HL-60 (cell line): ENCODE data around the gene SLC19A3.
"Not testable (repeated sequence)": the region's sequence is repeated elsewhere in the genome, so short reads cannot be mapped to it uniquely, and the experiment has no call there.

ENCODE experiments used
- GABPA ChIP-seq: IDR thresholded peaks from 2 replicates; pipeline ENCODE4 v1.6.1; 2012; ENCODE audit warnings: low read depth
- POLR2AphosphoS5 ChIP-seq: IDR thresholded peaks from 2 replicates; pipeline ENCODE4 v1.6.1; 2012; ENCODE audit warnings: low read depth
- SPI1 ChIP-seq: IDR thresholded peaks from 2 replicates; pipeline ENCODE4 v1.6.1; 2012; ENCODE audit warnings: low read depth, mild to moderate bottlenecking, borderline replicate concordance
- TF ChIP-seq, protein P1 (sequence below): IDR thresholded peaks from one replicate; pipeline ENCODE4 v1.5.1; 2011; ENCODE audit warnings: low read length, control low read depth, inconsistent platforms; ENCODE audit not compliant: insufficient read depth
- TF ChIP-seq, protein P2 (sequence below): IDR thresholded peaks from 2 replicates; pipeline ENCODE4 v1.6.1; 2012; ENCODE audit warnings: low read depth; ENCODE audit not compliant: insufficient replicate concordance

DNA sequence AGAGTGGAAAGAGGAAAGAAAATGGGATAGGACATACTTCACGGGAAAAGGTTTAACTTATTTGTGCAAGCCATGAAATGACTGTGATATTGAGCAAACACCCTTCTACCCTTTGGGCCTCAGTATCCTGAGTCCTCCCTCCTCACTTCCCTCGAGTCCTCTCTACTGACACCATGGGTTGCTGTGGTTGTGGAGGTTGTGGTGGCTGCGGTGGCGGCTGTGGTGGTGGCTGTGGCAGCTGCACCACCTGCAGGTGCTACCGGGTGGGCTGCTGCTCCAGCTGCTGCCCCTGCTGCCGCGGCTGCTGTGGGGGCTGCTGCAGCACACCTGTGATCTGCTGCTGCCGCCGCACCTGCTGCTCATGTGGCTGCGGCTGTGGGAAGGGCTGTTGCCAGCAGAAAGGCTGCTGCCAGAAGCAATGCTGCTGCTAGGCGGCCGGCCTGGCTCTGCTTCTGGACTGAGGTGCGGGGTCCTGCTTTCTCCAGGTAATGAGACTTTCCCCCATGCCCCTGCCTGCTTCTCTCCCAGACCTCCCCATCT is 51.1 kb downstream of the SLC19A3 start, which contains the start of gene SCYGR5:
- TF ChIP-seq, protein P1, sequence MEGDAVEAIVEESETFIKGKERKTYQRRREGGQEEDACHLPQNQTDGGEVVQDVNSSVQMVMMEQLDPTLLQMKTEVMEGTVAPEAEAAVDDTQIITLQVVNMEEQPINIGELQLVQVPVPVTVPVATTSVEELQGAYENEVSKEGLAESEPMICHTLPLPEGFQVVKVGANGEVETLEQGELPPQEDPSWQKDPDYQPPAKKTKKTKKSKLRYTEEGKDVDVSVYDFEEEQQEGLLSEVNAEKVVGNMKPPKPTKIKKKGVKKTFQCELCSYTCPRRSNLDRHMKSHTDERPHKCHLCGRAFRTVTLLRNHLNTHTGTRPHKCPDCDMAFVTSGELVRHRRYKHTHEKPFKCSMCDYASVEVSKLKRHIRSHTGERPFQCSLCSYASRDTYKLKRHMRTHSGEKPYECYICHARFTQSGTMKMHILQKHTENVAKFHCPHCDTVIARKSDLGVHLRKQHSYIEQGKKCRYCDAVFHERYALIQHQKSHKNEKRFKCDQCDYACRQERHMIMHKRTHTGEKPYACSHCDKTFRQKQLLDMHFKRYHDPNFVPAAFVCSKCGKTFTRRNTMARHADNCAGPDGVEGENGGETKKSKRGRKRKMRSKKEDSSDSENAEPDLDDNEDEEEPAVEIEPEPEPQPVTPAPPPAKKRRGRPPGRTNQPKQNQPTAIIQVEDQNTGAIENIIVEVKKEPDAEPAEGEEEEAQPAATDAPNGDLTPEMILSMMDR: not testable (repeated sequence)
- TF ChIP-seq, protein P2, sequence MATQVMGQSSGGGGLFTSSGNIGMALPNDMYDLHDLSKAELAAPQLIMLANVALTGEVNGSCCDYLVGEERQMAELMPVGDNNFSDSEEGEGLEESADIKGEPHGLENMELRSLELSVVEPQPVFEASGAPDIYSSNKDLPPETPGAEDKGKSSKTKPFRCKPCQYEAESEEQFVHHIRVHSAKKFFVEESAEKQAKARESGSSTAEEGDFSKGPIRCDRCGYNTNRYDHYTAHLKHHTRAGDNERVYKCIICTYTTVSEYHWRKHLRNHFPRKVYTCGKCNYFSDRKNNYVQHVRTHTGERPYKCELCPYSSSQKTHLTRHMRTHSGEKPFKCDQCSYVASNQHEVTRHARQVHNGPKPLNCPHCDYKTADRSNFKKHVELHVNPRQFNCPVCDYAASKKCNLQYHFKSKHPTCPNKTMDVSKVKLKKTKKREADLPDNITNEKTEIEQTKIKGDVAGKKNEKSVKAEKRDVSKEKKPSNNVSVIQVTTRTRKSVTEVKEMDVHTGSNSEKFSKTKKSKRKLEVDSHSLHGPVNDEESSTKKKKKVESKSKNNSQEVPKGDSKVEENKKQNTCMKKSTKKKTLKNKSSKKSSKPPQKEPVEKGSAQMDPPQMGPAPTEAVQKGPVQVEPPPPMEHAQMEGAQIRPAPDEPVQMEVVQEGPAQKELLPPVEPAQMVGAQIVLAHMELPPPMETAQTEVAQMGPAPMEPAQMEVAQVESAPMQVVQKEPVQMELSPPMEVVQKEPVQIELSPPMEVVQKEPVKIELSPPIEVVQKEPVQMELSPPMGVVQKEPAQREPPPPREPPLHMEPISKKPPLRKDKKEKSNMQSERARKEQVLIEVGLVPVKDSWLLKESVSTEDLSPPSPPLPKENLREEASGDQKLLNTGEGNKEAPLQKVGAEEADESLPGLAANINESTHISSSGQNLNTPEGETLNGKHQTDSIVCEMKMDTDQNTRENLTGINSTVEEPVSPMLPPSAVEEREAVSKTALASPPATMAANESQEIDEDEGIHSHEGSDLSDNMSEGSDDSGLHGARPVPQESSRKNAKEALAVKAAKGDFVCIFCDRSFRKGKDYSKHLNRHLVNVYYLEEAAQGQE: not testable (repeated sequence)
- TF ChIP-seq POLR2AphosphoS5: peak; percentile 92
- not testable (repeated sequence) for TF ChIP-seq SPI1, GABPA
